Skeletal muscle tissue (tissue), 4 donors: ENCODE measurements around the gene OR51M1. TPM values are rescaled to one million over a fixed set of nuclear protein-coding genes. Genes with fewer than 3 reads are reported as not detected.
"Not testable (repeated sequence)": the region's sequence is repeated elsewhere in the genome, so short reads cannot be mapped to it uniquely, and the experiment has no call there.

Experiments
- H3K27ac ChIP-seq: one replicate; pipeline ENCODE4 v1.7.0; 2013; ENCODE audit warnings: mild to moderate bottlenecking, low read depth, low read length, inconsistent platforms
- H3K27me3 ChIP-seq, 3 donors: one replicate each; pipeline ENCODE4 v1.7.0; 2013; ENCODE audit warnings: low read length in 3 of 3; ENCODE audit not compliant: control insufficient read depth in 3 of 3, insufficient read depth in 3 of 3
- H3K36me3 ChIP-seq, 3 donors: one replicate each; pipeline ENCODE4 v1.7.0; 2013; ENCODE audit warnings: low read length in 3 of 3; ENCODE audit not compliant: control insufficient read depth in 3 of 3, insufficient read depth in 3 of 3
- H3K4me1 ChIP-seq, 3 donors: one replicate each; pipeline ENCODE4 v1.7.0; 2013; ENCODE audit warnings: low read length in 3 of 3, mild to moderate bottlenecking in 3 of 3; ENCODE audit not compliant: control insufficient read depth in 3 of 3, insufficient read depth in 3 of 3
- H3K4me3 ChIP-seq, 3 donors: one replicate each; pipeline ENCODE4 v1.7.0; 2013; ENCODE audit warnings: low read length in 3 of 3
- H3K9ac ChIP-seq, 3 donors: one replicate each; pipeline ENCODE4 v1.7.0; 2013; ENCODE audit warnings: low read length in 3 of 3, mild to moderate bottlenecking in 3 of 3, moderate library complexity in 2 of 3, low read depth in 1 of 3
- H3K9me3 ChIP-seq, 3 donors: one replicate each; pipeline ENCODE4 v1.7.0; 2013; ENCODE audit warnings: low read length in 3 of 3; ENCODE audit not compliant: control insufficient read depth in 3 of 3
- total RNA-seq: library from RNA; depleted of rRNA; stranded (reverse); fragments of >200 nt; gene quantifications from one replicate; pipeline ENCODE4 v1.2.3, GENCODE V29; 2014
- donor health status: Osteomylitis.

Gene OR51M1
- total RNA-seq, 1 donor from 2014 or later = not detected

GRCh38 chr11:5351208-5351607, 32.4 kb upstream of the OR51M1 start, which contains the start of gene OR51B6:
OR51B6 (plus strand) TSS chr11:5351508; CDS start chr11:5351508, 0 bp downstream.
- H3K36me3 ChIP-seq = no peaks in the 10 kb centered on the region
- H3K4me3 ChIP-seq = no peak within 1 kb of the TSS
- H3K27me3 ChIP-seq = no peaks in the 10 kb centered on the region
- no peak within 1 kb of the TSS for H3K27ac ChIP-seq
- no peaks in the 10 kb centered on the region for H3K9me3 ChIP-seq
- no peak within 1 kb of the TSS for H3K9ac ChIP-seq
- no peaks in the 10 kb centered on the region for H3K4me1 ChIP-seq

DNA sequence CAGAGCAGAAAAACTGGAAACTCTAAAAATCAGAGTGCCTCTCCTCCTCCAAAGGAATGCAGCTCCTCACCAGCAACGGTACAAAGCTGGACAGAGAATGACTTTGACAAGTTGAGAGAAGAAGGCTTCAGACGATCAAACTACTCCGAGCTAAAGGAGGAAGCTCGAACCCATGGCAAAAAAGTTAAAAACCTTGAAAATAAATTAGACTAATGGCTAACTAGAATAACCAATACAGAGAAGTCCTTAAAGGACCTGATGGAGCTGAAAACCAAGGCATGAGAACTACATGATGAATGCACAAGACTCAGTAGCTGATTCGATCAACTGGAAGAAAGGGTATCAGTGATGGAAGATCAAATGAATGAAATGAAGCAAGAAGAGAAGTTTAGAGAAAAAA, 27.6 kb upstream of the OR51M1 start:
- not testable (repeated sequence) for H3K4me1 ChIP-seq, H3K36me3 ChIP-seq, H3K9ac ChIP-seq, H3K27me3 ChIP-seq, H3K27ac ChIP-seq, H3K4me3 ChIP-seq, H3K9me3 ChIP-seq

DNA sequence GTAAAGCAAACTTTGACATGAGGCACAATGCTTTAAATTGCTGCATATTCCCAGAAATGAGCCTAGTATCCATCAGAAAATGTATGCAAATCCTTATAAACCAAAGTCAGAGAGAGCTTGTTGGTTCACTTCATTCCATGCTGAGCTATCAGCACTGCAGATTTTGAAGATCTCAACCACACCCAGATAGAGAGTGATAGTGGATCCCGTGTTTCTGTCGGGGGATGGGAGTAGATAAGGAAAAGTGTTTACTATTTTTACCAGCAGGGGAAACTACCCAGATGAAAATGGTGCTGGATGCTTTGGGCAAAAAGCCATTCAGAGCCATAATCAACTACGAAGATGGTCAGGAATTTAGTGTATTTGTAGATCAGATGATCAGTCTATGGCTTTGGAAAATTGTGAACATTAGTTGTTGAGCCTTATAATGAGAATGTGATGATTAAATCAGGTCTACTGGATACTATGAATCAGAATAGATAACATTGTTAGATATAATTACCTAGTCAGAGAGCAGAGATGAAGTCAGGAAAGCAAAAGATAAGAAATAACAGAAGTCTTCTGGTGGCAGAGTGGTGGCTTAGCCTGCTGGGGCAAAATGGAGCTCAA, 21.5 kb upstream of the OR51M1 start:
- Histone ChIP-seq H3K4me3 (no peak overlapping the region), H3K27me3 (no peaks in the 10 kb centered on the region), H3K36me3 (no peaks in the 10 kb centered on the region), H3K27ac (no peak overlapping the region), H3K4me1 (no peaks in the 10 kb centered on the region), H3K9ac (no peak overlapping the region), H3K9me3 (peaks cover 0 to 2% (median 0%) of the 10 kb centered on the region in 3 donors)

DNA sequence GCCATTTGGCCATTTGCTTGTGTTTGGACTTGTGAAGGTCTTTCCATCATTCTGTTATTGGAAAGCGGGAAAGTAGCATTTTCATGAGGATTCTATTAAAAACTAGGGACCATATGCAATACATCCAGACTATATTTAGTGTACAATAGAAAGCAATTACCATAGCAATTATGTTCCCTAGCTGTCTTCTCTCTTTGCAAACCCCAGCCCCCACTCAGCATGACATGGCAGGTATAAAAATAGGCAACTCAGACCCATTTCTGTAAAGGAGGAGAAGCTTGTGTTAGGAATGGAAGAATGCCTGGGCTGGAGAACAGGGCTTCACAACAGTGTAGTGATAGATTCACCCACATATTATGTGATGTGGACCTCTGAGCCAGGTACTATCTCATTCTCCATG, 19.9 kb upstream of the OR51M1 start:
- H3K27me3 ChIP-seq = no peaks in the 10 kb centered on the region
- H3K9ac ChIP-seq = no peak overlapping the region
- H3K27ac ChIP-seq = no peak overlapping the region
- H3K4me1 ChIP-seq = no peaks in the 10 kb centered on the region
- no peaks in the 10 kb centered on the region for H3K36me3 ChIP-seq
- H3K9me3 ChIP-seq = peaks cover 0 to 2% (median 0%) of the 10 kb centered on the region in 3 donors
- no peak overlapping the region for H3K4me3 ChIP-seq

GRCh38 chr11:5364214-5364613, 19.4 kb upstream of the OR51M1 start:
- no peaks in the 10 kb centered on the region for H3K27me3 ChIP-seq
- H3K4me1 ChIP-seq = no peaks in the 10 kb centered on the region
- no peak overlapping the region for H3K9ac ChIP-seq
- H3K4me3 ChIP-seq = no peak overlapping the region
- no peaks in the 10 kb centered on the region for H3K36me3 ChIP-seq
- no peak overlapping the region for H3K27ac ChIP-seq
- H3K9me3 ChIP-seq = peaks cover 0 to 2% (median 0%) of the 10 kb centered on the region in 3 donors

DNA sequence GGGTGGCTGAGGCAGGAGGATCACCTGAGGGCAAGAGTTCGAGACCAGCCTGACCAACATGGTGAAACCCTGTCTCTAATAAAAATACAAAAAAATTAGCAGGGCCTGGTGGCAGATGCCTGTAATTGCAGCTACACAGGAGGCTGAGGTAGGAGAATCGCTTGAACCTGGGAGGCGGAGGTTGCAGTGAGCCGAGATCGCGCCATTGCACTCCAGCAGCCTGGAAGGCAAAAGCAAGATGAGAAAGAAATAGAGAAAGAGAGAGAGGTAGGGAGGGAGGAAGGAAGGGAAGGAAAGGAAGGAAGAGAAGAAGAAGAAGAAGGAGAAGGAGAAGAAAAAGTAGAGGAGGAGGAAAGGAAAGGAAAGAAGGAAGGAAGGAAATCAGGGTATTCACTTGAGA, 17.2 kb upstream of the OR51M1 start:
- H3K4me3 ChIP-seq, H3K4me1 ChIP-seq, H3K9ac ChIP-seq: not testable (repeated sequence)

DNA sequence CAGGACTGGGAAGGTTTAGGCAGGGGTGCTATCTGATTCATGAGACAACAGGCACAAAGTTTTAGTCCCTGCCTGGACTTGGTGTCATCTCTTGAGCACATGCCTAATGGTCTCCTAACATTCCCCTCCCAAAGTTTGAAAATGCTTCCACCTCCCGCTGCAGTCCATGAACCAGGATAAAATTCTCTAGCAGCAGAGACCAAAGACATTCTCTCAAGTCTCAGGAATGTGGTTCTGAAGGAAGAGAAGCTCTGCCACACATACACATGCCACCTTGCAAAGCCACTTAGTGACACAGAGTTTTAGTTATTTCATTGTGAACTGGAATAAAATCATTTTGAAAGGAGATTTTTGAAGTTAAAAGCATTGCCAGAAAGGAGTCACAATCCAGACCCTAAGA, 16.8 kb upstream of the OR51M1 start:
- H3K9me3 ChIP-seq = peaks cover 0 to 2% (median 0%) of the 10 kb centered on the region in 3 donors
- no peaks in the 10 kb centered on the region for H3K4me1 ChIP-seq
- no peak overlapping the region for H3K9ac ChIP-seq
- no peak overlapping the region for H3K27ac ChIP-seq
- H3K27me3 ChIP-seq = no peaks in the 10 kb centered on the region
- no peaks in the 10 kb centered on the region for H3K36me3 ChIP-seq
- no peak overlapping the region for H3K4me3 ChIP-seq

More for the DNA sequence above, 17.2 kb upstream of the OR51M1 start:
- H3K27me3 ChIP-seq, H3K9me3 ChIP-seq, H3K27ac ChIP-seq, H3K36me3 ChIP-seq: not testable (repeated sequence)

- no peak overlapping the region for H3K9ac ChIP-seq
Measured at GRCh38 chr11:5367448-5368074, 16.1 kb upstream of the OR51M1 start.

GRCh38 chr11:5368502-5369043, 15.0 kb upstream of the OR51M1 start:
- H3K27me3 ChIP-seq = no peaks in the 10 kb centered on the region
- no peak overlapping the region for H3K9ac ChIP-seq
- H3K4me3 ChIP-seq = no peak overlapping the region
- no peaks in the 10 kb centered on the region for H3K36me3 ChIP-seq
- H3K9me3 ChIP-seq = peaks cover 0 to 2% (median 0%) of the 10 kb centered on the region in 3 donors
- no peak overlapping the region for H3K27ac ChIP-seq
- no peaks in the 10 kb centered on the region for H3K4me1 ChIP-seq

More at GRCh38 chr11:5367448-5368074, 16.1 kb upstream of the OR51M1 start:
- no peaks in the 10 kb centered on the region for H3K36me3 ChIP-seq
- H3K27me3 ChIP-seq = no peaks in the 10 kb centered on the region
- H3K4me1 ChIP-seq = no peaks in the 10 kb centered on the region
- H3K27ac ChIP-seq = no peak overlapping the region
- no peak overlapping the region for H3K4me3 ChIP-seq
- H3K9me3 ChIP-seq = peaks cover 0 to 2% (median 0%) of the 10 kb centered on the region in 3 donors

DNA sequence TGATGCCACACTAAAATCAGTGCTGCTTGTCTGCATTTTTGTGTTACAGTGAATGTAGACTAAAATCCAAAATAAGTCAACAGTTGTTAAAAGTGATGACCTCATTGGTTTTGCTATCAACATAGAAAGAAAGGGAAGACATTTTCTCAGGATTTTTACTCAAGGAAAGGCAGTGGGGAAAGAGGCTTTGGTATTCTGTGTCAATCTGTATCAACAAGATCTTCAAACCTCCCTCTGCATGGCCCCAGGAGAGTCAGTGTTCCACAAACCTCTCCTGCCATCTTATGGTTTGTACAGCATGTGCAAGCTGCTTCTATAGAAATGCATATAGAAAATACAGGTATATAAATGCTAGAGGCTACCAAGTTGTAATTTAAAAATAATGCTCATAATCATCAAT, 13.8 kb upstream of the OR51M1 start:
- H3K27me3 ChIP-seq = no peaks in the 10 kb centered on the region
- H3K9me3 ChIP-seq = no peaks in the 10 kb centered on the region
- no peaks in the 10 kb centered on the region for H3K4me1 ChIP-seq
- no peak overlapping the region for H3K4me3 ChIP-seq
- H3K27ac ChIP-seq = no peak overlapping the region
- H3K9ac ChIP-seq = no peak overlapping the region
- no peaks in the 10 kb centered on the region for H3K36me3 ChIP-seq
